BJ (cell line): ENCODE data around the gene BARD1. TPM values are rescaled to one million over a fixed set of nuclear protein-coding genes. Genes with fewer than 3 reads are reported as not detected.

Experiments
- CTCF ChIA-PET: fragments of 350-600 bp; formaldehyde crosslinking; extraction: SDS; loops from one replicate; lab custom pipeline; 2021; ENCODE audit warnings: antibody characterized with exemption, inconsistent platforms; lab: Yijun Ruan, JAX
- POLR2A ChIA-PET: fragments of 300-600 bp; sonication (Branson Sonifier 250); formaldehyde crosslinking; extraction: SDS; loops from one replicate; lab custom pipeline; 2021; ENCODE audit warnings: antibody characterized with exemption; lab: Charles Lee
- DNase-seq: peaks from one replicate; pipeline ENCODE4 v3.0.0-alpha.2; 2011; ENCODE audit warnings: low read depth
- H3K27me3 ChIP-seq: 2 replicates; pipeline ENCODE4 v1.6.0; 2011; ENCODE audit warnings: low read length; ENCODE audit not compliant: control insufficient read depth, insufficient read depth
- H3K36me3 ChIP-seq: 2 replicates; pipeline ENCODE4 v1.5.1; 2011; ENCODE audit warnings: low read length; ENCODE audit not compliant: control insufficient read depth, insufficient read depth
- H3K4me3 ChIP-seq: 2 replicates; pipeline ENCODE4 v1.5.1; 2011; ENCODE audit warnings: low read depth, mild to moderate bottlenecking, control low read depth, low read length
- CTCF ChIP-seq: IDR thresholded peaks from 2 replicates; pipeline ENCODE4 v1.5.1; 2011; ENCODE audit warnings: low read depth, mild to moderate bottlenecking, control low read depth, inconsistent platforms, low read length, moderate library complexity; ENCODE audit not compliant: insufficient read depth
- polyA plus RNA-seq: library from polyadenylated mRNA; depleted of rRNA; stranded (reverse); fragments of >200 nt; gene quantifications from 2 replicates; pipeline ENCODE4 v1.2.3, GENCODE V29; 2011

BARD1 gene
- polyA plus RNA-seq, 1 experiment = 6.6 TPM

GRCh38 chr2:214742119-214742518 is 67.4 kb downstream of the BARD1 start:
- Histone ChIP-seq H3K36me3 (no peaks in the 10 kb centered on the region), H3K27me3 (no peaks in the 10 kb centered on the region), H3K4me3 (no peak overlapping the region)
- TF ChIP-seq CTCF = no peak
- CTCF ChIA-PET = no interaction called here
- POLR2A ChIA-PET = no interaction called here
- DNase-seq = no peak

- POLR2A ChIA-PET = no interaction called here
Measured at GRCh38 chr2:214740867-214741395, 68.6 kb downstream of the BARD1 start.

GRCh38 chr2:214737188-214737587 is 72.3 kb downstream of the BARD1 start:
- no peak overlapping the region for H3K4me3 ChIP-seq
- H3K27me3 ChIP-seq = no peaks in the 10 kb centered on the region
- POLR2A ChIA-PET = no interaction called here
- CTCF ChIA-PET = no interaction called here
- DNase-seq = no peak
- no peak for TF ChIP-seq CTCF
- no peaks in the 10 kb centered on the region for H3K36me3 ChIP-seq

More at GRCh38 chr2:214740867-214741395, 68.6 kb downstream of the BARD1 start:
- Histone ChIP-seq H3K36me3 (no peaks in the 10 kb centered on the region), H3K4me3 (no peak overlapping the region), H3K27me3 (no peaks in the 10 kb centered on the region)
- no peak for DNase-seq
- CTCF ChIA-PET = no interaction called here
- no peak for TF ChIP-seq CTCF

GRCh38 chr2:214730800-214731407 is 78.6 kb downstream of the BARD1 start:
- no peak for TF ChIP-seq CTCF
- POLR2A ChIA-PET = no interaction called here
- CTCF ChIA-PET = no interaction called here
- Histone ChIP-seq H3K27me3 (no peaks in the 10 kb centered on the region), H3K4me3 (no peak overlapping the region), H3K36me3 (peaks cover 2% of the 10 kb centered on the region; the same call in 1 of the 2 replicates)
- DNase-seq = no peak

GRCh38 chr2:214730248-214730647 is 79.2 kb downstream of the BARD1 start:
- ChIA-PET POLR2A (no interaction called here), CTCF (no interaction called here)
- Histone ChIP-seq H3K27me3 (no peaks in the 10 kb centered on the region), H3K36me3 (peaks cover 2% of the 10 kb centered on the region; the same call in 1 of the 2 replicates), H3K4me3 (no peak overlapping the region)
- no peak for TF ChIP-seq CTCF
- DNase-seq = no peak
